Activated naive CD4-positive, alpha-beta T cell treated with anti-CD3 and anti-CD28 coated beads for 36 hours (primary cell): ENCODE results near the gene MILR1. TPM values are rescaled to one million over a fixed set of nuclear protein-coding genes. Genes with fewer than 3 reads are reported as not detected.
A peak's percentile ranks its signal among the peaks of the same experiment; 100 is the strongest.
"Not testable (repeated sequence)": the region's sequence is repeated elsewhere in the genome, so short reads cannot be mapped to it uniquely, and the experiment has no call there.

Experiments used
- CTCF ChIA-PET: fragments of 350-600 bp; sonication (Branson Sonifier 250); formaldehyde crosslinking; loops from one replicate; lab custom pipeline; 2021; ENCODE audit warnings: antibody characterized with exemption; lab: Charles Lee
- DNase-seq: peaks from one replicate; pipeline ENCODE4 v3.0.0-alpha.2; 2020
- H3K27ac Mint-ChIP-seq: one replicate; pipeline ENCODE4 v1.8.0; 2021; ENCODE audit warnings: mild to moderate bottlenecking, mixed read lengths
- H3K27me3 Mint-ChIP-seq: one replicate; pipeline ENCODE4 v1.8.0; 2021; ENCODE audit warnings: low read depth, mixed read lengths
- H3K36me3 Mint-ChIP-seq: one replicate; pipeline ENCODE4 v1.8.0; 2021; ENCODE audit warnings: low read depth, mixed read lengths
- H3K4me1 Mint-ChIP-seq: one replicate; pipeline ENCODE4 v1.8.0; 2021; ENCODE audit warnings: low read depth, mixed read lengths
- H3K4me3 Mint-ChIP-seq: one replicate; pipeline ENCODE4 v1.8.0; 2021; ENCODE audit warnings: mild to moderate bottlenecking, moderate library complexity, mixed read lengths
- H3K9me3 Mint-ChIP-seq: one replicate; pipeline ENCODE4 v1.8.0; 2021; ENCODE audit warnings: mixed read lengths
- intact Hi-C: fragments of 100-400 bp; cut with micrococcal nuclease; formaldehyde crosslinking; loops from one replicate; pipeline ENCODE4 v1.15.1; 2023
- total RNA-seq, 2 experiments: library from RNA; stranded (reverse); gene quantifications; one replicate each; pipeline ENCODE4 v1.2.3, GENCODE V29; 2021

Gene MILR1
- total RNA-seq, 2 experiments from 2014 or later, result 0.31 to 0.42 TPM

DNA sequence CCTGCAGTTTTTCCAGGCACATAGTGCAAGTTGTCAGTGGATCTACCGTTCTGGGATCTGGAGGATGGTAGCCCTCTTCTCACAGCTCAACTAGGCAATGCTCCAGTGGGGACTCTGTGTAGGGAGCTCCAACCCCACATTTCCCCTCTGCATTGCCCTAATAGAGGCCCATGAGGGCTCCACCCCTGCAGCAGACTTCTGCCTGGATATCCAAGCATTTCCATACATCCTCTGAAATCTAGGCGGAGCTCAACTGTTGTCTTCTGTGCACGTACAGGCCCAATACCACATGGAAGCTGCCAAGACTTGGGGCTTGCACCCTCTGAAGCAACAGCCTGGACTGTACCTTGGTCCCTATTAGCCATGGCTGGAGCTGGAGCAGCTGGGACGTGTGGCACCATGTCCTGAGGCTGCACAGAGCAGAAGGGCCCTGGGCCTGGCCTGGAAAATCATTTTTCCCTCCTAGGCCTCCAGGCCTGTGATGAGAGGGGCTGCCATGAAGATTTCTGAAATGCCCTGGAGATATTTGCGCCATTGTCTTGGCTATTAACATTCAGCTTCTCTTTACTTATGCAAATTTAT lies 10.9 kb upstream of the MILR1 start:
- peaks cover 11% of the 10 kb centered on the region for H3K36me3 Mint-ChIP-seq
- intact Hi-C loops, result no loop called here
- no peak overlapping the region for H3K4me3 Mint-ChIP-seq
- H3K9me3 Mint-ChIP-seq, result peaks cover 32% of the 10 kb centered on the region
- H3K27me3 Mint-ChIP-seq, result no peaks in the 10 kb centered on the region
- H3K4me1 Mint-ChIP-seq, result peaks cover 20% of the 10 kb centered on the region
- CTCF ChIA-PET, result interaction anchor here (1.0 kb wide), 1 partner anchor 19 kb away, joined by 3 read pairs; no protein-coding TSS in a partner anchor
- no peak for DNase-seq
- no peak overlapping the region for H3K27ac Mint-ChIP-seq

DNA sequence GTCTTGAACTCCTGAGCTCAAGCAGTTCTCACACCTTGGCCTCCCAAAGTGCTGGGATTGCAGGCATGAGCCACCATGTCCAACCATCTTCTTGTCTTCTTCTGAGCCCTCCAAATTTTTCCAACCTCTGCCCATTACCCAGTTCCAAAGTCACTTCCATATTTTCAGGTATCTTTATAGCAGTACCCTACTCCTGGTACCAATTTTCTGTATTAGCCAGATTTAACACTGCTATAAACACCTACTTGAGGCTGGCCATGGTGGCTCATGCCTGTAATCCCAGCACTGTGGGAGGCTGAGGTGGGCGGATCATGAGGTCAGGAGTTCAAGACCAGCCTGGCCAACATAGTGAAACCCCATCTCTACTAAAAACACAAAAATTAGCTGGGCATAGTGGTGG lies 9.4 kb upstream of the MILR1 start:
- intact Hi-C loops, H3K27ac Mint-ChIP-seq, H3K4me3 Mint-ChIP-seq, H3K27me3 Mint-ChIP-seq, CTCF ChIA-PET, DNase-seq: not testable (repeated sequence)
- peaks cover 25% of the 10 kb centered on the region for H3K4me1 Mint-ChIP-seq
- H3K36me3 Mint-ChIP-seq, result peaks cover 11% of the 10 kb centered on the region
- H3K9me3 Mint-ChIP-seq, result peaks cover 32% of the 10 kb centered on the region

DNA sequence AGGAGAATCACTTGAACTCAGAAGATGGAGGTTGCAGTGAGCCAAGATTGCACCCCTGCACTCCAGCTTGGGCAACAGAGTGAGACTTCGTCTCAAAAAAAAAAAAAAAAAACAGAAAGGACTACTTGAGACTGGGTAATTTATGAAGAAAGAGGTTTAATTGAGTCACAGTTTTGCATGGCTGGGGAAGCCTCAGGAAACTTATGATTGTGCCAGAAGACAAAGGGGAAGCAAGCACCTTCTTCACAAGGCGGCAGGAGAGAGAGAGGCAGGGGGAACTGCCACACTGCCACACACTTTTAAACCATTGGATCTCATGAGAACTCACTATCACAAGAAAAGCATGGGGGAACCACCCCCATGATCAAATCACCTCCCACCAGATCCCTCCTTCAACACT lies 9.0 kb upstream of the MILR1 start:
- no peak overlapping the region for H3K27ac Mint-ChIP-seq
- CTCF ChIA-PET, result no interaction called here
- H3K9me3 Mint-ChIP-seq, result peaks cover 32% of the 10 kb centered on the region
- intact Hi-C loops, result loop anchor here (5.0 kb wide), 1 partner anchor 207 kb away; no protein-coding TSS in a partner anchor
- H3K4me3 Mint-ChIP-seq, result no peak overlapping the region
- no peak for DNase-seq
- H3K36me3 Mint-ChIP-seq, result peaks cover 11% of the 10 kb centered on the region
- no peaks in the 10 kb centered on the region for H3K27me3 Mint-ChIP-seq
- peaks cover 25% of the 10 kb centered on the region for H3K4me1 Mint-ChIP-seq

GRCh38 chr17:64441772-64442540 lies 7.0 kb upstream of the MILR1 start:
- Mint-ChIP-seq H3K9me3 (peaks cover 31% of the 10 kb centered on the region), H3K27ac (peak overlapping the region; percentile 57), H3K27me3 (no peaks in the 10 kb centered on the region), H3K36me3 (peaks cover 10% of the 10 kb centered on the region), H3K4me1 (peaks cover 25% of the 10 kb centered on the region), H3K4me3 (peak overlapping the region; percentile 42)
- CTCF ChIA-PET, result interaction anchor here (0.9 to 2.9 kb wide), 2 partner anchors 23 to 49 kb away, joined by 3 to 20 read pairs; no protein-coding TSS in a partner anchor
- peak; percentile 53 for DNase-seq
- intact Hi-C loops, result loop anchor here (5.0 kb wide), 1 partner anchor 205 kb away; no protein-coding TSS in a partner anchor

DNA sequence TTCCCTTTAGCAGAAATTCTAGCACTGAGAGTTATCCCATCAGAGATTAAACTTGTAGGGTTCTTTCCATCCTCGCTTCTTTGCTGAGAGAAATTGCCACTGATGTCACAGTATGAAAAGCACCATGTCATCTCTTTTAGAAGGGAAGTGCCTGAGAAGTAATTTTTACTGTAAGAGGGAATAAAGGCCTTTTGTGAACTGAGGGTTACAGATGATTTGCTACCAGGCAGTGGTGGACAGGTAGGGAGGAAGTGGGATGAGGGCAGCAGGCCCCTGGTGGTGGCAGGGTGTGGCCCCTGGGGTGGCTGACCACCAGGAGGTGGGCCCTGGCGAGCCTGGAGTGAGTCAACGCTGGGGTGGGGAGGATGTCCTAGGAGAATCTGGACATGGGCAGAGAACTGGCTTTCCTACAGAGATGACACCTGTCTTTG lies 6.4 kb upstream of the MILR1 start:
- DNase-seq, result no peak
- Mint-ChIP-seq H3K27ac (peak overlapping the region; percentile 57), H3K27me3 (no peaks in the 10 kb centered on the region), H3K4me3 (peak overlapping the region; percentile 42), H3K4me1 (peaks cover 25% of the 10 kb centered on the region), H3K36me3 (peaks cover 6% of the 10 kb centered on the region), H3K9me3 (peaks cover 25% of the 10 kb centered on the region)
- intact Hi-C loops, result loop anchor here (5.0 kb wide), 1 partner anchor 205 kb away; no protein-coding TSS in a partner anchor
- CTCF ChIA-PET, result interaction anchor here (0.9 to 2.9 kb wide), 2 partner anchors 23 to 48 kb away, joined by 3 to 20 read pairs; no protein-coding TSS in a partner anchor

DNA sequence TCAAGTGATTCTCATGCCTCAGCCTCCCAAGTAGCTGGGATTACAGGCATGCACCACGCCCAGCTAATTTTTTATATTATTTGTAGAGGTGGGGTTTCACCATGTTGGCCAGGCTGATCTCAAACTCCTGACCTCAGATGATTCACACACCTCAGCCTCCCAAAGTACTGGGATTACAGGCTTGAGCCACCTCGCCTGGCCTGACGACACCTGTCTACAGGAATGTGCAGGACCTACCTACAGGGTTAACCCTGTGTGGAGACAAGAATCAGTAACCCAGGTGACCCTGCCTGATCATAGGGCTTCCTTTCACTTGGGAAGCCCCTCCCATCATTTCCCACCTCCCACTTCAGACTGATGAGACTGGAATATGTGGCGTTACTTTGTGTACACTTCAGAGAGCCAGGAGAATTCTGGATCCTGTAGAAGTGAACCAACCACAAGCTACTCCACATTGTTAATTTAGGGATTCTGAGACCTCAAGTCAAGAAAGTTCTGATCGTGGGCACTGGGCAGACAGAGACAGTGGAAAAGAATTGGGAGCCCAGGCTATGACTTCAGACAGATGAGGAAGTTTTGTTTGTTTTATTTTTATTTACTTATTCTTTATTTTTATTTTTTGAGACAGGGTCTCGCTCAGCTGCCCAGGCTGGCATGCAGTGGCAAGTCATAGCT lies 5.7 kb upstream of the MILR1 start:
- Mint-ChIP-seq H3K4me3 (no peak overlapping the region), H3K36me3 (peaks cover 2% of the 10 kb centered on the region), H3K27ac (no peak overlapping the region), H3K9me3 (peaks cover 18% of the 10 kb centered on the region), H3K4me1 (peaks cover 25% of the 10 kb centered on the region), H3K27me3 (no peaks in the 10 kb centered on the region)
- no peak for DNase-seq
- intact Hi-C loops, result loop anchor here (5.0 kb wide), 1 partner anchor 204 kb away; no protein-coding TSS in a partner anchor
- CTCF ChIA-PET, result interaction anchor here (0.6 to 2.9 kb wide), 3 partner anchors 24 to 225 kb away, joined by 3 to 20 read pairs (median 4); no protein-coding TSS in a partner anchor

GRCh38 chr17:64447526-64447925 lies 1.4 kb upstream of the MILR1 start:
- Mint-ChIP-seq H3K4me1 (peaks cover 19% of the 10 kb centered on the region), H3K27ac (no peak overlapping the region), H3K9me3 (no peaks in the 10 kb centered on the region), H3K27me3 (no peaks in the 10 kb centered on the region), H3K4me3 (no peak overlapping the region), H3K36me3 (no peaks in the 10 kb centered on the region)
- CTCF ChIA-PET, result interaction anchor here (0.6 to 1.1 kb wide), 4 partner anchors 18 to 45 kb away, joined by 3 read pairs; no protein-coding TSS in a partner anchor
- peak; percentile 13 for DNase-seq
- intact Hi-C loops, result no loop called here

DNA sequence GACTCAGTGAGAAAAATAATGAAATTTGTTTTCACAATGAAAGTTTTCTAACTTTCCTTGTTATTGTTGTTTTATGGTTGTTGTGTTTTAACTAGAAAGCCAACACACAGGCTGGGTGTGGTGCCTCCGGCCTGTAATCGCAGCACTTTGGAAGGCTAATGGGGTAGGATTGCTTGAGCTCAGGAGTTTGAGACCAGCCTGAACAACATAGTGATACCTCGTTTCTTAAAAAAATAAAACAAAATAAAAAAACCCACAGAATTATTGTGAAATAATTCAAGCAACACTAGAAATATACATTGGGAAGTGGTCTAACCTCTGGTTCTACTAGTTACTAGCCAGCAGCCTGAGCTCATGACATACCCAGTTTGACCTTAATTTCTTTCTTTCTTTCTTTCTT lies 630 bp downstream of the MILR1 start:
- Mint-ChIP-seq H3K4me1 (peaks cover 11% of the 10 kb centered on the region), H3K27ac (no peak overlapping the region)
- CTCF ChIA-PET, result interaction anchor here (0.6 kb wide), 1 partner anchor 96 kb away, joined by 3 read pairs; no protein-coding TSS in a partner anchor

DNA sequence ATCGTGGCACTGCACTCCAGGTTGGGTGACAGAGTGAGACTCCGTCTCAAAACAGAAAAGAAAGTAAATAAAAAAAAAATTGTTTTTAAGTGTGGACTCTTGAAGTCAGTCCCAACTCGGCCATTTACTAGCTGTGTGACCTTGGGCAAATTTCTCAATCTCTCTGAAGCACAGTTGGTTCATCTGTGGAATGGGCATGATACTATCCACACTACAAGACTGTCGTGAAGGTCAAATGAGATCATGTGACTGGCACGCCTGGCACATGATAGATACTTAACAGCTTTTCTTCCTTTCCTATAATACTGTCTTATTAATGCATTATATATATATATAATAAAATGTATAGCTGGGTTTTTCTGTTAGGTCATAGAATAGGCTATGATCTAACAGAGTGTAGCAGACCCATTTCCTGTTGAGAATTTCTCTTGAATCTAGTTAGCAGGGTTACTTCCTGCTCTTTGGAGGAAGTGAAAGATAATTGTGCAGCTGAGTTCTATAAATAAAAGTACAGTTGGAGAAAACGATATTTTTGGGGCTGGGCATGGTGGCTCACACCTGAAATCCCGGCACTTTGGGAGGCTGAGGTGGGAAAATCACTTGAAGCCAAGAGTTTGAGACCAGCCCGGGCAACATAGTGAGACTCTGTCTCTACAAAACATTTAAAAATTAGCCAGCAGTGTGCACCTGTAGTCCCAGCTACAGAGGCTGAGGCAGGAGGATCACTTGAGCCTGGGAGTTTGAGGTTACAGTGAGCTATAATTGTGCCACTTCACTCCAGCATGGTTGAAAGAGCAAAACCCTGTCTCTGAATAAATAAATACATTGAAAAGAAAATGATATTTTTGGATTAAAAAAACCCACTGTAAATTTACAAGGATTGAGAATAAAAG lies 7.3 kb downstream of the MILR1 start:
- H3K4me1 Mint-ChIP-seq, result peaks cover 14% of the 10 kb centered on the region
- CTCF ChIA-PET, result interaction anchor here (0.6 to 1.9 kb wide), 8 partner anchors 27 to 326 kb away, joined by 3 to 6 read pairs (median 4); partner anchors contain the start of gene CEP95
- no peaks in the 10 kb centered on the region for H3K36me3 Mint-ChIP-seq
- H3K27ac Mint-ChIP-seq, result no peak overlapping the region
- no peak overlapping the region for H3K4me3 Mint-ChIP-seq
- no peaks in the 10 kb centered on the region for H3K27me3 Mint-ChIP-seq
- no peak for DNase-seq
- intact Hi-C loops, result no loop called here
- no peaks in the 10 kb centered on the region for H3K9me3 Mint-ChIP-seq

More for the DNA sequence above, 630 bp downstream of the MILR1 start:
- no peak for DNase-seq
- no peaks in the 10 kb centered on the region for H3K27me3 Mint-ChIP-seq
- intact Hi-C loops, result no loop called here
- H3K4me3 Mint-ChIP-seq, result no peak overlapping the region
- no peaks in the 10 kb centered on the region for H3K9me3 Mint-ChIP-seq
- H3K36me3 Mint-ChIP-seq, result no peaks in the 10 kb centered on the region

DNA sequence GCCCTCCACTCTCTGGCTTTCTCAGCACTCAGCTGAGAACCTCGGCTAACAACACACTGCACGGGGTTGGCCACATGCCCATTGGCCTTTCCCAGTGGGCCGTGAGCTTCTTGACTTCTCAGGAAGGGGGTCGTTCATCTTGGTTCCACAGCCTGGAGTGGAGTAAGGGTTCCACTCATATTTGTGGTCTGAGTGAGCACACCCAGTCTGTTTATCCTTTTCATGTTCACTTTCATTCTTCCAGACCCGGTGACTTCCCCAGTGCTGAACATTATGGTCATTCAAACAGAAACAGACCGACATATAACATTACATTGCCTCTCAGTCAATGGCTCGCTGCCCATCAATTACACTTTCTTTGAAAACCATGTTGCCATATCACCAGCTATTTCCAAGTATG lies 8.2 kb downstream of the MILR1 start:
- CTCF ChIA-PET, result interaction anchor here (1.1 to 1.9 kb wide), 2 partner anchors 27 to 34 kb away, joined by 4 to 6 read pairs; no protein-coding TSS in a partner anchor
- H3K9me3 Mint-ChIP-seq, result no peaks in the 10 kb centered on the region
- no peaks in the 10 kb centered on the region for H3K36me3 Mint-ChIP-seq
- intact Hi-C loops, result no loop called here
- H3K27ac Mint-ChIP-seq, result no peak overlapping the region
- peaks cover 14% of the 10 kb centered on the region for H3K4me1 Mint-ChIP-seq
- H3K4me3 Mint-ChIP-seq, result no peak overlapping the region
- H3K27me3 Mint-ChIP-seq, result no peaks in the 10 kb centered on the region
- DNase-seq, result no peak

DNA sequence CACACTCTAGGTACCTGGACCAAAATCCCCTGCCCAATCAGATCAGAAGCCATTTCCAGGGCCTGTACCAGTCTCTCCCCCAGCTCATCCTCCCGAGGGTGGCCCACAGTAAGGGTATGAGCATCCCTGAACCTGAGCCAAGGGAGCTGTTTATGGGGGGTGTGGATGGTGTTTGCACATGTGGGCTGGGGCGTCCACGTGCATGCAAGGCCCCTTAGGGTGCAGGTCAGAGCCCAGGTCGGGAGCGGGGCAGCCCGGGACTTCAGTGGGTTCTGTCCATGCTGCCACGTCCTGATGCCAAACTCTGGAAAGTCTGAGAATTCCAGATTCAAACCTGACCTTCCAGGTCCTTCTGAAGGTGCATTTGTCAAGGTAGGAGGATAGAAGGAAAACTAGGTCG lies 9.8 kb downstream of the MILR1 start:
- intact Hi-C loops, result no loop called here
- Mint-ChIP-seq H3K9me3 (no peaks in the 10 kb centered on the region), H3K27ac (no peak overlapping the region), H3K36me3 (no peaks in the 10 kb centered on the region), H3K4me1 (peaks cover 14% of the 10 kb centered on the region), H3K4me3 (no peak overlapping the region), H3K27me3 (no peaks in the 10 kb centered on the region)
- no peak for DNase-seq
- CTCF ChIA-PET, result no interaction called here
